HepG2 (cell line): ENCODE data around the gene CTNND2. TPM values are rescaled to one million over a fixed set of nuclear protein-coding genes. Genes with fewer than 3 reads are reported as not detected.

ENCODE experiments used
- ATAC-seq: fragments of 200-7000 bp; cut with Tn5 transposase; 3 replicates; pipeline ENCODE4 v1.9.1; 2020; ENCODE audit warnings: mild to moderate bottlenecking, moderate library complexity
- BruUV-seq: library from RNA; stranded (reverse); fragments of 400-500 nt; replicated peaks from 2 replicates; lab custom pipeline; 2021; lab: Mats Ljungman, UMichigan
- CTCF ChIA-PET: fragments of 300-600 bp; formaldehyde crosslinking; extraction: SDS; loops from one replicate; lab custom pipeline; 2021; ENCODE audit warnings: low total read pairs, inconsistent platforms, low intra/inter-chr PET ratio; lab: Yijun Ruan, JAX
- POLR2A ChIA-PET: fragments of 350-600 bp; sonication (Branson Sonifier 250); formaldehyde crosslinking; loops from one replicate; lab custom pipeline; 2020; ENCODE audit warnings: antibody characterized with exemption, inconsistent platforms; lab: Yijun Ruan, JAX
- DNase-seq: peaks from one replicate; pipeline ENCODE4 v3.0.0-alpha.2; 2015; ENCODE audit warnings: low spot score
- FAIRE-seq: peaks from 3 replicates; lab custom pipeline; 2011; peaks lifted over from hg19 to GRCh38; lab: Jason Lieb, UNC
- H2AFZ ChIP-seq: one replicate; pipeline ENCODE4 v1.6.1; 2011; ENCODE audit warnings: low read length, inconsistent platforms
- H3K27ac ChIP-seq: fragments of 300-600 bp; 3 replicates; pipeline ENCODE4 v1.8.0; 2011; ENCODE audit warnings: mixed run types, mild to moderate bottlenecking, mixed read lengths, low read length, inconsistent platforms; ENCODE audit not compliant: insufficient read depth; ENCODE audit errors: extremely low read length
- H3K27me3 ChIP-seq, 2 experiments: fragments of 200-600 bp in 1 of 2; 2 replicates in 1 of 2; 3 replicates in 1 of 2; pipeline versions ENCODE4 v1.6.0 to v1.8.0; 2011; ENCODE audit warnings: low read length in 2 of 2, mild to moderate bottlenecking in 2 of 2, moderate library complexity in 2 of 2, inconsistent platforms in 1 of 2; ENCODE audit not compliant: insufficient read depth in 2 of 2, control insufficient read depth in 1 of 2
- H3K36me3 ChIP-seq, 2 experiments: fragments of 200-600 bp in 1 of 2; replicated peaks in 1 of 2; 2 replicates in 1 of 2; 3 replicates in 1 of 2; pipeline versions ENCODE4 v1.5.1 to v1.8.0; 2011; ENCODE audit warnings: low read length in 2 of 2, inconsistent platforms in 1 of 2; ENCODE audit not compliant: insufficient read depth in 2 of 2, control insufficient read depth in 1 of 2
- H3K4me1 ChIP-seq: 2 replicates; pipeline ENCODE4 v1.5.1; 2012; ENCODE audit warnings: low read length, inconsistent platforms; ENCODE audit not compliant: insufficient read depth
- H3K4me2 ChIP-seq: 2 replicates; pipeline ENCODE4 v1.6.0; 2011; ENCODE audit warnings: low read depth, low read length, inconsistent platforms
- H3K4me3 ChIP-seq, 3 experiments: fragments of 200-600 bp in 1 of 3; sonication (generic), shearing (Covaris generic) in 1 of 3; replicated peaks in 1 of 3; 2 replicates each; pipeline ENCODE4 v1.5.1; 2011 to 2016; ENCODE audit warnings: low read length in 3 of 3, inconsistent platforms in 2 of 3, low read depth in 2 of 3, mild to moderate bottlenecking in 2 of 3, control low read depth in 1 of 3, mixed read lengths in 1 of 3; ENCODE audit not compliant: insufficient read depth in 1 of 3
- H3K79me2 ChIP-seq: one replicate; pipeline ENCODE4 v1.6.1; 2011; ENCODE audit warnings: low read length, inconsistent platforms; ENCODE audit not compliant: insufficient read depth
- H3K9ac ChIP-seq: 2 replicates; pipeline ENCODE4 v1.6.0; 2011; ENCODE audit warnings: mild to moderate bottlenecking, low read depth, low read length, inconsistent platforms; ENCODE audit not compliant: insufficient read depth
- H3K9me3 ChIP-seq: 2 replicates; pipeline ENCODE4 v1.5.1; 2012; ENCODE audit warnings: mild to moderate bottlenecking, low read length
- H4K20me1 ChIP-seq: 2 replicates; pipeline ENCODE4 v1.6.0; 2011; ENCODE audit warnings: inconsistent platforms, mild to moderate bottlenecking, low read length, moderate library complexity; ENCODE audit not compliant: insufficient read depth
- ATAD3A ChIP-seq: sonication (generic); formaldehyde crosslinking; IDR thresholded peaks from 2 replicates; pipeline ENCODE4 v1.4.0; 2020; ENCODE audit warnings: missing genetic modification reagents
- ISX ChIP-seq: sonication (generic); formaldehyde crosslinking; conservative IDR thresholded peaks from 2 replicates; pipeline ENCODE4 v1.5.0; 2020; ENCODE audit warnings: missing genetic modification reagents
- PRPF4 ChIP-seq: fragments of 200-400 bp; formaldehyde crosslinking; IDR thresholded peaks from 2 replicates; pipeline ENCODE4 v1.6.1; 2016; ENCODE audit warnings: low read length, low read depth; ENCODE audit not compliant: poor library complexity, severe bottlenecking
- RFXANK ChIP-seq: IDR thresholded peaks from 2 replicates; pipeline ENCODE4 v1.6.1; 2016
- SOX6 ChIP-seq, 2 experiments: fragments of 450-650 bp in 1 of 2; sonication (generic) in 1 of 2; formaldehyde crosslinking in 1 of 2; IDR thresholded peaks; 2 replicates each; pipeline versions ENCODE4 v1.4.0 to v1.6.1; 2017 to 2020; ENCODE audit warnings: antibody characterized with exemption in 1 of 2, mild to moderate bottlenecking in 1 of 2, missing genetic modification reagents in 1 of 2
- TOE1 ChIP-seq: sonication (generic); formaldehyde crosslinking; IDR thresholded peaks from 2 replicates; pipeline ENCODE4 v1.4.0; 2020; ENCODE audit warnings: mild to moderate bottlenecking, missing genetic modification reagents
- TRIM24 ChIP-seq: sonication (generic); formaldehyde crosslinking; IDR thresholded peaks from 2 replicates; pipeline ENCODE4 v1.8.0; 2022; ENCODE audit warnings: mild to moderate bottlenecking, missing genetic modification reagents
- ZNF768 ChIP-seq: sonication (generic); formaldehyde crosslinking; IDR thresholded peaks from 2 replicates; pipeline ENCODE4 v1.4.0; 2020; ENCODE audit warnings: missing genetic modification reagents
- ZNF839 ChIP-seq: sonication (generic); formaldehyde crosslinking; IDR thresholded peaks from 2 replicates; pipeline ENCODE4 v1.4.0; 2020; ENCODE audit warnings: missing genetic modification reagents, mild to moderate bottlenecking, borderline replicate concordance
- WGBS: methylation state at CpG from one replicate; pipeline ENCODE4 v1.1.6; 2017; ENCODE audit warnings: low lambda C conversion rate; 5-methylcytosine and 5-hydroxymethylcytosine counted together
- in situ Hi-C: cut with HindIII; loops from 2 replicates; pipeline ENCODE4 v1.10.0; 2017; ENCODE audit warnings: low pct_unique_long_range_greater_than_20kb; ENCODE audit not compliant: extremely low pct_ligation_motif_present
- intact Hi-C: fragments of 100-400 bp; cut with micrococcal nuclease; formaldehyde crosslinking; loops from one replicate; pipeline ENCODE4 v1.10.0; 2022; ENCODE audit not compliant: unreplicated experiment
- polyA plus RNA-seq, 8 experiments: library from polyadenylated mRNA; depleted of rRNA in 3 of 8; stranded (reverse) in 7 of 8; unstranded in 1 of 8; fragments of >200 nt; fragmentation: Illumina TruSeq in 4 of 8; extraction: Trizol in 4 of 8; gene quantifications; 2 replicates each; pipeline versions ENCODE4 v1.2.1 to v1.2.3, GENCODE V29; 2011 to 2016; ENCODE audit warnings: low read depth in 4 of 8, missing spikeins in 1 of 8, mixed read lengths in 1 of 8; ENCODE audit not compliant: insufficient read depth in 1 of 8
- total RNA-seq, 5 experiments: library from RNA; depleted of rRNA; stranded (reverse); fragments of >200 nt; fragmentation: Illumina TruSeq; extraction: Trizol; gene quantifications; 2 replicates each; pipeline ENCODE4 v1.2.3, GENCODE V29; 2016; ENCODE audit warnings: low read depth in 1 of 5
- TF ChIP-seq, protein P1 (sequence below): IDR thresholded peaks from 2 replicates; pipeline ENCODE4 v1.4.0; 2020; ENCODE audit warnings: mild to moderate bottlenecking, missing genetic modification reagents
- TF ChIP-seq, protein P2 (sequence below): sonication (generic); formaldehyde crosslinking; IDR thresholded peaks from 2 replicates; pipeline ENCODE4 v1.4.0; 2020; ENCODE audit warnings: missing genetic modification reagents
- TF ChIP-seq, protein P3 (sequence below): sonication (generic); formaldehyde crosslinking; IDR thresholded peaks from 2 replicates; pipeline ENCODE4 v1.8.1; 2022; ENCODE audit warnings: mild to moderate bottlenecking, missing genetic modification reagents
- TF ChIP-seq, protein P4 (sequence below): IDR thresholded peaks from 2 replicates; pipeline ENCODE4 v1.6.1; 2018; ENCODE audit warnings: missing genetic modification reagents

The CTNND2 gene
- total and polyA plus RNA-seq, 2 of the 13 experiments (the other 11 are each of a cell fraction or from before 2014, with no cell fraction given), result not detected

DNA sequence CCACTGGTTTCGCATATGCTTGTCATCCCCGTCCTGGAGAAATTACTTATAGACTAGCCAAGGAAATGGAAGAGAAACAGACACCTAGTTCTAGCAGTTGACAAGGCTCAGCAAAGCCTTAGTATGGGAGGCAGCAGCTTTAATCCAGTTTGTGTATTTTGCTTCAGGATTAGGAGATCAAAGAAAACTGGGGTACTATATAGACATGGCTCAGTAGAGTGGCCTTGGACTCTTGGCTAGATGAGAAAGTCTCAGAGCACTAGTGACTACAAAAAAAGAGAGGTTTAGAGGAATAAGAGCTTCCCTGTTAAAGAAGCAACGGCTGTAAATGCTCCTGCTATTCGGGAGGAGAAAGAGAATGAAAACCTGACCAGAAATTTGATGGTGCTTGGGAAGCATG, 349.1 kb downstream of the CTNND2 start (continued):
- TF ChIP-seq, protein P1, sequence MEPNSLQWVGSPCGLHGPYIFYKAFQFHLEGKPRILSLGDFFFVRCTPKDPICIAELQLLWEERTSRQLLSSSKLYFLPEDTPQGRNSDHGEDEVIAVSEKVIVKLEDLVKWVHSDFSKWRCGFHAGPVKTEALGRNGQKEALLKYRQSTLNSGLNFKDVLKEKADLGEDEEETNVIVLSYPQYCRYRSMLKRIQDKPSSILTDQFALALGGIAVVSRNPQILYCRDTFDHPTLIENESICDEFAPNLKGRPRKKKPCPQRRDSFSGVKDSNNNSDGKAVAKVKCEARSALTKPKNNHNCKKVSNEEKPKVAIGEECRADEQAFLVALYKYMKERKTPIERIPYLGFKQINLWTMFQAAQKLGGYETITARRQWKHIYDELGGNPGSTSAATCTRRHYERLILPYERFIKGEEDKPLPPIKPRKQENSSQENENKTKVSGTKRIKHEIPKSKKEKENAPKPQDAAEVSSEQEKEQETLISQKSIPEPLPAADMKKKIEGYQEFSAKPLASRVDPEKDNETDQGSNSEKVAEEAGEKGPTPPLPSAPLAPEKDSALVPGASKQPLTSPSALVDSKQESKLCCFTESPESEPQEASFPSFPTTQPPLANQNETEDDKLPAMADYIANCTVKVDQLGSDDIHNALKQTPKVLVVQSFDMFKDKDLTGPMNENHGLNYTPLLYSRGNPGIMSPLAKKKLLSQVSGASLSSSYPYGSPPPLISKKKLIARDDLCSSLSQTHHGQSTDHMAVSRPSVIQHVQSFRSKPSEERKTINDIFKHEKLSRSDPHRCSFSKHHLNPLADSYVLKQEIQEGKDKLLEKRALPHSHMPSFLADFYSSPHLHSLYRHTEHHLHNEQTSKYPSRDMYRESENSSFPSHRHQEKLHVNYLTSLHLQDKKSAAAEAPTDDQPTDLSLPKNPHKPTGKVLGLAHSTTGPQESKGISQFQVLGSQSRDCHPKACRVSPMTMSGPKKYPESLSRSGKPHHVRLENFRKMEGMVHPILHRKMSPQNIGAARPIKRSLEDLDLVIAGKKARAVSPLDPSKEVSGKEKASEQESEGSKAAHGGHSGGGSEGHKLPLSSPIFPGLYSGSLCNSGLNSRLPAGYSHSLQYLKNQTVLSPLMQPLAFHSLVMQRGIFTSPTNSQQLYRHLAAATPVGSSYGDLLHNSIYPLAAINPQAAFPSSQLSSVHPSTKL, result 0 out of 2 replicates have a peak, but pooled peaks have one; percentile 10

DNA sequence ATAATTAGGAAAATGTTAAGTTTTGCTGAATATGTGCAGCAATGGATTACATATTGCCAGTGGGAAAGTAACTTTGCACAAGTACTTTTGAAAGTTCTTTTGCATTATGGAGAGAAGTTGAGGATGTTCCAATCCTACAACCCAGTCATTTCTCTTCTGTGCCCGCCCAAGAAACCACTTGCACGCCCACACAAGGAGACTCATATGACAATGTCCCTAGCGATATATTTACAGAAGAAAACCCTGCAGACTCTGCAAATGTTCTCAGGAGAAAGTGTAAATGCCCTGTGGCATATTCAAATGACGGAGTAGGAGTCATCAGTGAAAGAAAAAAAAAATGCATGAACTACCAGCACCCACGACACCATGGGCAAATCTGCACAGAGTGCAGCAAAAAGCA, 356.5 kb downstream of the CTNND2 start:
- Histone ChIP-seq H3K36me3 (no peaks in the 10 kb centered on the region), H3K9me3 (no peaks in the 10 kb centered on the region), H4K20me1 (no peaks in the 10 kb centered on the region), H3K4me1 (no peaks in the 10 kb centered on the region), H3K79me2 (no peaks in the 10 kb centered on the region), H3K27me3 (no peaks in the 10 kb centered on the region), H2AFZ (no peak overlapping the region), H3K27ac (no peak overlapping the region), H3K9ac (no peak overlapping the region), H3K4me2 (no peak overlapping the region), H3K4me3 (no peak overlapping the region)
- WGBS, result 15% methylated on average over 5 of the region's 5 CpGs
- FAIRE-seq (no peak), ATAC-seq (no peak), DNase-seq (no peak)
- BruUV-seq, result no TSS peak
- in situ Hi-C loops (no loop called here), intact Hi-C loops (no loop called here)
- CTCF ChIA-PET, result no interaction called here
- POLR2A ChIA-PET, result no interaction called here
- TF ChIP-seq ZNF768, result no peak
- no peak for TF ChIP-seq ATAD3A (CRISPR knock-in tag)
- no peak for TF ChIP-seq ISX (CRISPR knock-in tag)
- TF ChIP-seq TOE1 (CRISPR knock-in tag), result no peak
- TF ChIP-seq, protein P2, sequence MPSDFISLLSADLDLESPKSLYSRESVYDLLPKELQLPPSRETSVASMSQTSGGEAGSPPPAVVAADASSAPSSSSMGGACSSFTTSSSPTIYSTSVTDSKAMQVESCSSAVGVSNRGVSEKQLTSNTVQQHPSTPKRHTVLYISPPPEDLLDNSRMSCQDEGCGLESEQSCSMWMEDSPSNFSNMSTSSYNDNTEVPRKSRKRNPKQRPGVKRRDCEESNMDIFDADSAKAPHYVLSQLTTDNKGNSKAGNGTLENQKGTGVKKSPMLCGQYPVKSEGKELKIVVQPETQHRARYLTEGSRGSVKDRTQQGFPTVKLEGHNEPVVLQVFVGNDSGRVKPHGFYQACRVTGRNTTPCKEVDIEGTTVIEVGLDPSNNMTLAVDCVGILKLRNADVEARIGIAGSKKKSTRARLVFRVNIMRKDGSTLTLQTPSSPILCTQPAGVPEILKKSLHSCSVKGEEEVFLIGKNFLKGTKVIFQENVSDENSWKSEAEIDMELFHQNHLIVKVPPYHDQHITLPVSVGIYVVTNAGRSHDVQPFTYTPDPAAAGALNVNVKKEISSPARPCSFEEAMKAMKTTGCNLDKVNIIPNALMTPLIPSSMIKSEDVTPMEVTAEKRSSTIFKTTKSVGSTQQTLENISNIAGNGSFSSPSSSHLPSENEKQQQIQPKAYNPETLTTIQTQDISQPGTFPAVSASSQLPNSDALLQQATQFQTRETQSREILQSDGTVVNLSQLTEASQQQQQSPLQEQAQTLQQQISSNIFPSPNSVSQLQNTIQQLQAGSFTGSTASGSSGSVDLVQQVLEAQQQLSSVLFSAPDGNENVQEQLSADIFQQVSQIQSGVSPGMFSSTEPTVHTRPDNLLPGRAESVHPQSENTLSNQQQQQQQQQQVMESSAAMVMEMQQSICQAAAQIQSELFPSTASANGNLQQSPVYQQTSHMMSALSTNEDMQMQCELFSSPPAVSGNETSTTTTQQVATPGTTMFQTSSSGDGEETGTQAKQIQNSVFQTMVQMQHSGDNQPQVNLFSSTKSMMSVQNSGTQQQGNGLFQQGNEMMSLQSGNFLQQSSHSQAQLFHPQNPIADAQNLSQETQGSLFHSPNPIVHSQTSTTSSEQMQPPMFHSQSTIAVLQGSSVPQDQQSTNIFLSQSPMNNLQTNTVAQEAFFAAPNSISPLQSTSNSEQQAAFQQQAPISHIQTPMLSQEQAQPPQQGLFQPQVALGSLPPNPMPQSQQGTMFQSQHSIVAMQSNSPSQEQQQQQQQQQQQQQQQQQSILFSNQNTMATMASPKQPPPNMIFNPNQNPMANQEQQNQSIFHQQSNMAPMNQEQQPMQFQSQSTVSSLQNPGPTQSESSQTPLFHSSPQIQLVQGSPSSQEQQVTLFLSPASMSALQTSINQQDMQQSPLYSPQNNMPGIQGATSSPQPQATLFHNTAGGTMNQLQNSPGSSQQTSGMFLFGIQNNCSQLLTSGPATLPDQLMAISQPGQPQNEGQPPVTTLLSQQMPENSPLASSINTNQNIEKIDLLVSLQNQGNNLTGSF, result no peak
- TF ChIP-seq SOX6 (IDR thresholded peaks at IDR 0.05), result no peak
- no peak for TF ChIP-seq SOX6 (CRISPR knock-in tag; IDR thresholded peaks at IDR 0.05)
- no peak for TF ChIP-seq TRIM24
- no peak for TF ChIP-seq ZNF839
- TF ChIP-seq, protein P3, sequence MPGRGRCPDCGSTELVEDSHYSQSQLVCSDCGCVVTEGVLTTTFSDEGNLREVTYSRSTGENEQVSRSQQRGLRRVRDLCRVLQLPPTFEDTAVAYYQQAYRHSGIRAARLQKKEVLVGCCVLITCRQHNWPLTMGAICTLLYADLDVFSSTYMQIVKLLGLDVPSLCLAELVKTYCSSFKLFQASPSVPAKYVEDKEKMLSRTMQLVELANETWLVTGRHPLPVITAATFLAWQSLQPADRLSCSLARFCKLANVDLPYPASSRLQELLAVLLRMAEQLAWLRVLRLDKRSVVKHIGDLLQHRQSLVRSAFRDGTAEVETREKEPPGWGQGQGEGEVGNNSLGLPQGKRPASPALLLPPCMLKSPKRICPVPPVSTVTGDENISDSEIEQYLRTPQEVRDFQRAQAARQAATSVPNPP (CRISPR knock-in tag), result no peak
- TF ChIP-seq, protein P4, sequence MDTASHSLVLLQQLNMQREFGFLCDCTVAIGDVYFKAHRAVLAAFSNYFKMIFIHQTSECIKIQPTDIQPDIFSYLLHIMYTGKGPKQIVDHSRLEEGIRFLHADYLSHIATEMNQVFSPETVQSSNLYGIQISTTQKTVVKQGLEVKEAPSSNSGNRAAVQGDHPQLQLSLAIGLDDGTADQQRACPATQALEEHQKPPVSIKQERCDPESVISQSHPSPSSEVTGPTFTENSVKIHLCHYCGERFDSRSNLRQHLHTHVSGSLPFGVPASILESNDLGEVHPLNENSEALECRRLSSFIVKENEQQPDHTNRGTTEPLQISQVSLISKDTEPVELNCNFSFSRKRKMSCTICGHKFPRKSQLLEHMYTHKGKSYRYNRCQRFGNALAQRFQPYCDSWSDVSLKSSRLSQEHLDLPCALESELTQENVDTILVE (CRISPR knock-in tag), result no peak
- TF ChIP-seq PRPF4, result no peak
- no peak for TF ChIP-seq RFXANK (CRISPR knock-in tag)
